SK-N-SH treated with all-trans-retinoic acid at 6 μM for 48 hours (cell line): ENCODE data around the gene NEDD1.
A peak's percentile ranks its signal among the peaks of the same experiment; 100 is the strongest.

Source experiments
- ATAC-seq: fragments of 200-7000 bp; cut with Tn5 transposase; 3 replicates; pipeline ENCODE4 v1.9.1; 2020; ENCODE audit warnings: mild to moderate bottlenecking, moderate library complexity
- ARNTL ChIP-seq: fragments of 450-650 bp; formaldehyde crosslinking; IDR thresholded peaks from 2 replicates; pipeline ENCODE4 v1.5.0; 2020; ENCODE audit warnings: low read depth, mild to moderate bottlenecking, moderate library complexity, borderline replicate concordance
- BACH2 ChIP-seq: fragments of 250-450 bp; sonication (Bioruptor Pico); IDR thresholded peaks from 2 replicates; pipeline ENCODE4 v1.9.0; 2021; ENCODE audit warnings: mild to moderate bottlenecking, borderline replicate concordance
- CREB5 ChIP-seq: fragments of 250-450 bp; sonication (Bioruptor Pico); IDR thresholded peaks from 2 replicates; pipeline ENCODE4 v1.5.1; 2020; ENCODE audit warnings: low read depth, mild to moderate bottlenecking, moderate library complexity
- CSDC2 ChIP-seq: fragments of 250-450 bp; sonication (Bioruptor Pico); IDR thresholded peaks from 2 replicates; pipeline ENCODE4 v1.5.0; 2020; ENCODE audit warnings: mild to moderate bottlenecking, moderate library complexity
- CSRNP3 ChIP-seq: fragments of 250-450 bp; sonication (Bioruptor Pico); IDR thresholded peaks from 2 replicates; pipeline ENCODE4 v1.5.1; 2021; ENCODE audit warnings: mild to moderate bottlenecking, moderate library complexity
- ESRRG ChIP-seq: fragments of 250-450 bp; sonication (Bioruptor Pico); IDR thresholded peaks from 2 replicates; pipeline ENCODE4 v1.6.1; 2021; ENCODE audit warnings: mild to moderate bottlenecking
- ISL1 ChIP-seq: fragments of 250-450 bp; sonication (Bioruptor Pico); IDR thresholded peaks from 2 replicates; pipeline ENCODE4 v2.1.2; 2022; ENCODE audit warnings: mild to moderate bottlenecking, moderate library complexity
- OSR1 ChIP-seq: fragments of 250-450 bp; sonication (Bioruptor Pico); IDR thresholded peaks from 2 replicates; pipeline ENCODE4 v1.8.0; 2022; ENCODE audit warnings: moderate library complexity, mild to moderate bottlenecking, inconsistent platforms
- PPARA ChIP-seq: fragments of 250-450 bp; sonication (Bioruptor Pico); IDR thresholded peaks from 2 replicates; pipeline ENCODE4 v1.5.0; 2020; ENCODE audit warnings: mild to moderate bottlenecking, borderline replicate concordance
- RARB ChIP-seq: fragments of 250-450 bp; sonication (Bioruptor Pico); IDR thresholded peaks from 2 replicates; pipeline ENCODE4 v1.8.0; 2021; ENCODE audit warnings: mild to moderate bottlenecking, moderate library complexity
- SNAI2 ChIP-seq: fragments of 250-450 bp; sonication (Bioruptor Pico); IDR thresholded peaks from 2 replicates; pipeline ENCODE4 v1.5.0; 2020; ENCODE audit warnings: mild to moderate bottlenecking, moderate library complexity
- TCF4 ChIP-seq: fragments of 250-450 bp; sonication (Bioruptor Pico); IDR thresholded peaks from 2 replicates; pipeline ENCODE4 v1.8.0; 2021; ENCODE audit warnings: mild to moderate bottlenecking, moderate library complexity, borderline replicate concordance
- TOX ChIP-seq: fragments of 250-450 bp; sonication (Bioruptor Pico); IDR thresholded peaks from 2 replicates; pipeline ENCODE4 v1.8.0; 2021; ENCODE audit warnings: mild to moderate bottlenecking, moderate library complexity, borderline replicate concordance
- TSHZ2 ChIP-seq: fragments of 250-450 bp; sonication (Bioruptor Pico); IDR thresholded peaks from 2 replicates; pipeline ENCODE4 v1.5.0; 2020; ENCODE audit warnings: mild to moderate bottlenecking, moderate library complexity
- ZC3H10 ChIP-seq: fragments of 250-450 bp; sonication (Bioruptor Pico); IDR thresholded peaks from 2 replicates; pipeline ENCODE4 v1.5.1; 2021; ENCODE audit warnings: mild to moderate bottlenecking, moderate library complexity
- ZFP3 ChIP-seq: fragments of 250-450 bp; sonication (Bioruptor Pico); IDR thresholded peaks from 2 replicates; pipeline ENCODE4 v1.5.0; 2020; ENCODE audit warnings: mild to moderate bottlenecking, moderate library complexity
- ZFP30 ChIP-seq: fragments of 450-650 bp; formaldehyde crosslinking; IDR thresholded peaks from 2 replicates; pipeline ENCODE4 v1.5.0; 2022; ENCODE audit warnings: mild to moderate bottlenecking, moderate library complexity
- ZNF565 ChIP-seq: fragments of 450-650 bp; formaldehyde crosslinking; conservative IDR thresholded peaks from 2 replicates; pipeline ENCODE4 v1.5.0; 2020; ENCODE audit warnings: low read depth, mild to moderate bottlenecking, moderate library complexity
- ZNF70 ChIP-seq: fragments of 450-650 bp; formaldehyde crosslinking; IDR thresholded peaks from 2 replicates; pipeline ENCODE4 v1.5.0; 2020; ENCODE audit warnings: mild to moderate bottlenecking, moderate library complexity
- ZNF8 ChIP-seq: fragments of 450-650 bp; formaldehyde crosslinking; IDR thresholded peaks from 2 replicates; pipeline ENCODE4 v1.5.0; 2020; ENCODE audit warnings: mild to moderate bottlenecking, moderate library complexity
- TF ChIP-seq, protein P1 (sequence below): fragments of 250-450 bp; sonication (Bioruptor Pico); IDR thresholded peaks from 2 replicates; pipeline ENCODE4 v1.8.0; 2021; ENCODE audit warnings: low read depth, mild to moderate bottlenecking, moderate library complexity, borderline replicate concordance
- TF ChIP-seq, protein P2 (sequence below): fragments of 250-450 bp; sonication (Bioruptor Pico); IDR thresholded peaks from 2 replicates; pipeline ENCODE4 v1.8.0; 2020; ENCODE audit warnings: mild to moderate bottlenecking, moderate library complexity, borderline replicate concordance

NEDD1 gene

DNA sequence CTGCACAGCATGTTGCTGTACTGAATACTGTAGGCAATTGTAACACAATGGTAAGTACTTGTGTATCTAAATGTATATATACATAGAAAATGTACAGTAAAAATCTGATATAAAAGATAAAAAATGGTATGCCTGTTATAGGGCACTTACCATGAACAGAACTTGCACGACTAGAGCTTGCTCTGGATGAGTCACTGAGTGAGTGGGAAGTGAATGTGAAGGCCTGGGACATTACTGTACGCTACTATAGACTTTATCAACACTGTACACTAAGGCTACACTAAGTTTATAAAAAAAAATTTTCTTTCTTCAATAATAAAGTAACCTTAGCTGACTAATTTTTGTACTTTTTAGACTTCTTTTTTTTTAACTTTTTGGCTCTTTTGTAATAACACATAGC is 24.2 kb upstream of the NEDD1 start:
- peak; percentile 77 for ATAC-seq

DNA sequence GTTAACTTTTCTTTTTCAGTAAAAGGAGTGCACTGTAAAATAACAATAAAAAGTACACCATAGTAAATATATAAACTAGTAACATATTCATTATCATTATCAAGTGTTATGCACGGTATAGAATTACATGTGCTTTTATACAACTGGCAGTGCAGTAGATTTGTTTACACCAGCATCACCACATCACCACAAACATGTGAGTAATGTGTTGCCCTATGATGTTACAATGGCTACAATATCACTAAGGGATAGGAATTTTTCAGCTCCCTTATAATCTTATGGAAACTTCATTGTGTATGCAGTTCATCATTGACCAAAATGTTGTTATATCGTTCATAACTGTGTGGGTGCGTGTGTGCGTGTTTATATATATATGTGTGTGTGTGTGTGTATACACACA is 23.5 kb upstream of the NEDD1 start:
- no peak for ATAC-seq
- no peak for TF ChIP-seq ESRRG (CRISPR knock-in tag)
- TF ChIP-seq ZFP3 (CRISPR knock-in tag), result no peak
- TF ChIP-seq, protein P1, sequence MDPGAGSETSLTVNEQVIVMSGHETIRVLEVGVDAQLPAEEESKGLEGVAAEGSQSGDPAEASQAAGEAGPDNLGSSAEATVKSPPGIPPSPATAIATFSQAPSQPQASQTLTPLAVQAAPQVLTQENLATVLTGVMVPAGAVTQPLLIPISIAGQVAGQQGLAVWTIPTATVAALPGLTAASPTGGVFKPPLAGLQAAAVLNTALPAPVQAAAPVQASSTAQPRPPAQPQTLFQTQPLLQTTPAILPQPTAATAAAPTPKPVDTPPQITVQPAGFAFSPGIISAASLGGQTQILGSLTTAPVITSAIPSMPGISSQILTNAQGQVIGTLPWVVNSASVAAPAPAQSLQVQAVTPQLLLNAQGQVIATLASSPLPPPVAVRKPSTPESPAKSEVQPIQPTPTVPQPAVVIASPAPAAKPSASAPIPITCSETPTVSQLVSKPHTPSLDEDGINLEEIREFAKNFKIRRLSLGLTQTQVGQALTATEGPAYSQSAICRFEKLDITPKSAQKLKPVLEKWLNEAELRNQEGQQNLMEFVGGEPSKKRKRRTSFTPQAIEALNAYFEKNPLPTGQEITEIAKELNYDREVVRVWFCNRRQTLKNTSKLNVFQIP (CRISPR knock-in tag), result no peak
- no peak for TF ChIP-seq CREB5
- no peak for TF ChIP-seq ZNF565 (CRISPR knock-in tag)
- no peak for TF ChIP-seq BACH2
- TF ChIP-seq, protein P2, sequence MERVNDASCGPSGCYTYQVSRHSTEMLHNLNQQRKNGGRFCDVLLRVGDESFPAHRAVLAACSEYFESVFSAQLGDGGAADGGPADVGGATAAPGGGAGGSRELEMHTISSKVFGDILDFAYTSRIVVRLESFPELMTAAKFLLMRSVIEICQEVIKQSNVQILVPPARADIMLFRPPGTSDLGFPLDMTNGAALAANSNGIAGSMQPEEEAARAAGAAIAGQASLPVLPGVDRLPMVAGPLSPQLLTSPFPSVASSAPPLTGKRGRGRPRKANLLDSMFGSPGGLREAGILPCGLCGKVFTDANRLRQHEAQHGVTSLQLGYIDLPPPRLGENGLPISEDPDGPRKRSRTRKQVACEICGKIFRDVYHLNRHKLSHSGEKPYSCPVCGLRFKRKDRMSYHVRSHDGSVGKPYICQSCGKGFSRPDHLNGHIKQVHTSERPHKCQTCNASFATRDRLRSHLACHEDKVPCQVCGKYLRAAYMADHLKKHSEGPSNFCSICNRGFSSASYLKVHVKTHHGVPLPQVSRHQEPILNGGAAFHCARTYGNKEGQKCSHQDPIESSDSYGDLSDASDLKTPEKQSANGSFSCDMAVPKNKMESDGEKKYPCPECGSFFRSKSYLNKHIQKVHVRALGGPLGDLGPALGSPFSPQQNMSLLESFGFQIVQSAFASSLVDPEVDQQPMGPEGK (CRISPR knock-in tag), result no peak
- no peak for TF ChIP-seq RARB
- no peak for TF ChIP-seq OSR1 (CRISPR knock-in tag)
- no peak for TF ChIP-seq ARNTL (CRISPR knock-in tag)
- TF ChIP-seq ISL1 (CRISPR knock-in tag), result no peak
- TF ChIP-seq ZFP30 (CRISPR knock-in tag), result no peak

More for the DNA sequence above, 24.2 kb upstream of the NEDD1 start:
- TF ChIP-seq ZFP30 (CRISPR knock-in tag) (no peak), ZNF70 (no peak), ZNF8 (CRISPR knock-in tag) (no peak), CSDC2 (CRISPR knock-in tag) (no peak), ZNF565 (CRISPR knock-in tag) (no peak), RARB (no peak)
- TF ChIP-seq, all 23 proteins: peak for 0

GRCh38 chr12:96886998-96887677 is 19.9 kb upstream of the NEDD1 start:
- TF ChIP-seq, protein P2 (CRISPR knock-in tag), result no peak
- TF ChIP-seq SNAI2, result no peak
- no peak for TF ChIP-seq ISL1 (CRISPR knock-in tag)
- TF ChIP-seq ZFP30 (CRISPR knock-in tag), result no peak
- TF ChIP-seq ZFP3 (CRISPR knock-in tag), result no peak
- no peak for TF ChIP-seq BACH2
- no peak for TF ChIP-seq ZNF8 (CRISPR knock-in tag)
- TF ChIP-seq CSDC2 (CRISPR knock-in tag), result no peak
- TF ChIP-seq, protein P1 (CRISPR knock-in tag), result no peak
- TF ChIP-seq ZNF70, result no peak
- TF ChIP-seq ARNTL (CRISPR knock-in tag), result no peak
- no peak for TF ChIP-seq RARB
- TF ChIP-seq PPARA (CRISPR knock-in tag), result no peak
- TF ChIP-seq ZC3H10 (CRISPR knock-in tag), result no peak
- no peak for TF ChIP-seq TOX (CRISPR knock-in tag)
- no peak for TF ChIP-seq TSHZ2 (CRISPR knock-in tag)
- no peak for TF ChIP-seq TCF4 (CRISPR knock-in tag)
- no peak for TF ChIP-seq CSRNP3 (CRISPR knock-in tag)
- TF ChIP-seq CREB5, result no peak
- ATAC-seq, result no peak; the same call in 2 of the 3 replicates
